CD4-positive, alpha-beta T cell (primary cell): ENCODE results near the gene INPP5A. TPM values are rescaled to one million over a fixed set of nuclear protein-coding genes. Genes with fewer than 3 reads are reported as not detected.

ENCODE experiments used
- ATAC-seq: fragments of 200-7000 bp; cut with Tn5 transposase; one replicate; pipeline ENCODE4 v1.10.0; 2022; ENCODE audit warnings: mild to moderate bottlenecking; ENCODE audit not compliant: poor library complexity
- CTCF ChIA-PET: fragments of 350-600 bp; sonication (Branson Sonifier 250); formaldehyde crosslinking; loops from one replicate; lab custom pipeline; 2021; ENCODE audit warnings: antibody characterized with exemption, inconsistent platforms; lab: Charles Lee
- POLR2A ChIA-PET: fragments of 350-600 bp; sonication (Branson Sonifier 250); formaldehyde crosslinking; loops from one replicate; lab custom pipeline; 2021; ENCODE audit warnings: antibody characterized with exemption, inconsistent platforms; lab: Charles Lee
- DNase-seq, 14 experiments: peaks; one replicate each; pipeline ENCODE4 v3.0.0-alpha.2; 2013 to 2020; ENCODE audit warnings: mixed read lengths in 2 of 14
- H3K27ac ChIP-seq, 2 donors: one replicate each; pipeline versions ENCODE4 v1.5.1 to v1.7.0; 2013; ENCODE audit warnings: low read length in 2 of 2, low read depth in 1 of 2, mild to moderate bottlenecking in 1 of 2
- H3K27me3 ChIP-seq, 2 experiments: 1 replicate in 1 of 2; 2 replicates in 1 of 2; pipeline versions ENCODE4 v1.6.1 to v1.7.0; 2013; ENCODE audit warnings: low read length in 2 of 2, control low read depth in 1 of 2, mild to moderate bottlenecking in 1 of 2, moderate library complexity in 1 of 2; ENCODE audit not compliant: insufficient read depth in 2 of 2, control insufficient read depth in 1 of 2
- H3K36me3 ChIP-seq: one replicate; pipeline ENCODE4 v1.6.1; 2013; ENCODE audit warnings: low read length, control low read depth; ENCODE audit not compliant: insufficient read depth
- H3K4me1 ChIP-seq: one replicate; pipeline ENCODE4 v1.6.1; 2013; ENCODE audit warnings: low read length, control low read depth; ENCODE audit not compliant: insufficient read depth
- H3K4me3 ChIP-seq: one replicate; pipeline ENCODE4 v1.5.1; 2013; ENCODE audit warnings: mild to moderate bottlenecking, low read length, moderate library complexity
- H3K9me3 ChIP-seq, 2 experiments: 1 replicate in 1 of 2; 2 replicates in 1 of 2; pipeline versions ENCODE4 v1.6.1 to v1.7.0; 2013; ENCODE audit warnings: low read length in 2 of 2, mild to moderate bottlenecking in 2 of 2, control low read depth in 1 of 2, moderate library complexity in 1 of 2; ENCODE audit not compliant: control insufficient read depth in 1 of 2, insufficient read depth in 1 of 2
- H3K27ac Mint-ChIP-seq: one replicate; pipeline ENCODE4 v1.8.0; 2020; ENCODE audit warnings: mixed read lengths
- H3K27me3 Mint-ChIP-seq: one replicate; pipeline ENCODE4 v1.8.0; 2021; ENCODE audit warnings: mixed read lengths
- H3K36me3 Mint-ChIP-seq: one replicate; pipeline ENCODE4 v1.8.0; 2021; ENCODE audit warnings: low read depth, mixed read lengths
- H3K4me1 Mint-ChIP-seq: one replicate; pipeline ENCODE4 v1.8.0; 2021; ENCODE audit warnings: low read depth, mixed read lengths
- H3K4me3 Mint-ChIP-seq: one replicate; pipeline ENCODE4 v1.8.0; 2020; ENCODE audit warnings: mild to moderate bottlenecking, mixed read lengths
- H3K9me3 Mint-ChIP-seq: one replicate; pipeline ENCODE4 v1.8.0; 2020; ENCODE audit warnings: mixed read lengths
- intact Hi-C, 2 experiments: fragments of 100-400 bp; cut with DNase I in 1 of 2; cut with micrococcal nuclease in 1 of 2; formaldehyde crosslinking; loops; one replicate each; pipeline versions ENCODE4 v1.15.1 to v1.9.0; 2023 to 2025; cut with DNase I, micrococcal nuclease
- total RNA-seq, 174 experiments: library from RNA in 2 of 174; stranded (reverse) in 2 of 174; gene quantifications; one replicate each; pipeline ENCODE4 v1.2.3 and lab custom pipeline; 2021 to 2026
- TF ChIP-seq, protein P1 (sequence below): fragments of 200-600 bp; IDR thresholded peaks from one replicate; pipeline ENCODE4 v1.8.0; 2022; ENCODE audit warnings: antibody characterized with exemption, mild to moderate bottlenecking

The INPP5A gene
- total RNA-seq, 2 experiments from 2014 or later, result 22.0 to 24.8 TPM

DNA sequence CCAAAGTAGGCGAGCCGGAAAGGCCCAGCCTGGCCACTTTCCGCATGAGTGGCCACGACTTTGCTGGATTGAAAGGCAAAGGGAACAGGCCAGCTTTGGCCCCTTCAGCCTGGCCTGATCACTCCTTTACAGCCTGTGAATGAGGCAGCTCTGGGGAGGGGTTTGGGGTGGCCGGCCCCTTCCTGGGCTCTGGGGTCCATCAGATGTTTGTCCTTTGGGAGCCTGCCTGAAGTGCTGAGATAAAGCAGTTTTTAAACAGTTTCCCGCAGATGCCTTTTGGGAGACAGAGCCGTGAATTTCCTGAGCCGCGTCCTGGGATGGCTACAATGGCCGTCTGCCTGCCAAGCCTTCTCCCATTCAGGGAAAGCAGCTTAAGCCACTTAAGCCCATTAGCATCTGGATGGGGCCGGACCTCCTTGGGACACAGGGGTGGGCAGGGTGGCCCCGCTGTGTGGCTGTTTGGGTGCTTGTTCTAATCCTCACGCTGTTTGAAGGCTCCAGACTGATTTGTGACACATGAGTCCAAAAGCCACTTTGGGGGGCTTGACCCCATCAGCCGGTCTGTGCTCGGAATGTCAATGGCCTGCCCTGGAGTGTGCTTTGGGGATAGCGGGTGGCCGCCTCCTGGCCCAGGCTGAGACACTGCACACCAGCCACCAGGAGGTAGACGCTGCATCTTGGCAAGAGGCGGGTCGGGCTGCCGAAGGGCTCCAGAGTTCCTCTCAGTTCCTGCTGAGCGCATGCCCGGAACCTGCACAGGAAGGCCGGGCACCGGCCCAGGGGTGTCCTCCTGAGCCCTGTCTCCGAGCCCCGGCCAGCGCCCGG lies 209.4 kb downstream of the INPP5A start:
- POLR2A ChIA-PET, result no interaction called here
- no peak for DNase-seq

GRCh38 chr10:132748135-132748534 lies 210.5 kb downstream of the INPP5A start:
- H3K4me1 ChIP-seq, result no peaks in the 10 kb centered on the region
- POLR2A ChIA-PET, result no interaction called here
- no peak overlapping the region for H3K4me3 ChIP-seq
- peaks cover 0 to 10% of the 10 kb centered on the region in 2 experiments for H3K9me3 ChIP-seq
- DNase-seq (no peak), ATAC-seq (no peak)
- peaks cover 18% of the 10 kb centered on the region for H3K36me3 Mint-ChIP-seq
- H3K36me3 ChIP-seq, result peaks cover 17% of the 10 kb centered on the region
- H3K27me3 Mint-ChIP-seq, result no peaks in the 10 kb centered on the region
- H3K4me1 Mint-ChIP-seq, result no peaks in the 10 kb centered on the region
- CTCF ChIA-PET, result no interaction called here
- no peak overlapping the region for H3K4me3 Mint-ChIP-seq
- H3K27ac ChIP-seq, result no peak overlapping the region
- H3K27ac Mint-ChIP-seq, result no peak overlapping the region
- TF ChIP-seq, protein P1, sequence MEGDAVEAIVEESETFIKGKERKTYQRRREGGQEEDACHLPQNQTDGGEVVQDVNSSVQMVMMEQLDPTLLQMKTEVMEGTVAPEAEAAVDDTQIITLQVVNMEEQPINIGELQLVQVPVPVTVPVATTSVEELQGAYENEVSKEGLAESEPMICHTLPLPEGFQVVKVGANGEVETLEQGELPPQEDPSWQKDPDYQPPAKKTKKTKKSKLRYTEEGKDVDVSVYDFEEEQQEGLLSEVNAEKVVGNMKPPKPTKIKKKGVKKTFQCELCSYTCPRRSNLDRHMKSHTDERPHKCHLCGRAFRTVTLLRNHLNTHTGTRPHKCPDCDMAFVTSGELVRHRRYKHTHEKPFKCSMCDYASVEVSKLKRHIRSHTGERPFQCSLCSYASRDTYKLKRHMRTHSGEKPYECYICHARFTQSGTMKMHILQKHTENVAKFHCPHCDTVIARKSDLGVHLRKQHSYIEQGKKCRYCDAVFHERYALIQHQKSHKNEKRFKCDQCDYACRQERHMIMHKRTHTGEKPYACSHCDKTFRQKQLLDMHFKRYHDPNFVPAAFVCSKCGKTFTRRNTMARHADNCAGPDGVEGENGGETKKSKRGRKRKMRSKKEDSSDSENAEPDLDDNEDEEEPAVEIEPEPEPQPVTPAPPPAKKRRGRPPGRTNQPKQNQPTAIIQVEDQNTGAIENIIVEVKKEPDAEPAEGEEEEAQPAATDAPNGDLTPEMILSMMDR, result no peak
- intact Hi-C loops, result no loop called here
- no peaks in the 10 kb centered on the region for H3K27me3 ChIP-seq
- no peaks in the 10 kb centered on the region for H3K9me3 Mint-ChIP-seq

More for the DNA sequence above, 209.4 kb downstream of the INPP5A start:
- H3K36me3 Mint-ChIP-seq, result peaks cover 16% of the 10 kb centered on the region
- no peaks in the 10 kb centered on the region for H3K9me3 Mint-ChIP-seq
- no peak overlapping the region for H3K4me3 ChIP-seq
- ATAC-seq, result no peak
- no peaks in the 10 kb centered on the region for H3K4me1 ChIP-seq
- H3K27me3 Mint-ChIP-seq, result no peaks in the 10 kb centered on the region
- H3K4me3 Mint-ChIP-seq, result no peak overlapping the region
- no peaks in the 10 kb centered on the region for H3K27me3 ChIP-seq
- peaks cover 0 to 10% of the 10 kb centered on the region in 2 experiments for H3K9me3 ChIP-seq
- intact Hi-C loops, result no loop called here
- H3K36me3 ChIP-seq, result peaks cover 14% of the 10 kb centered on the region
- TF ChIP-seq, protein P1, result no peak
- no peaks in the 10 kb centered on the region for H3K4me1 Mint-ChIP-seq
- no peak overlapping the region for H3K27ac ChIP-seq
- no peak overlapping the region for H3K27ac Mint-ChIP-seq
- CTCF ChIA-PET, result no interaction called here

DNA sequence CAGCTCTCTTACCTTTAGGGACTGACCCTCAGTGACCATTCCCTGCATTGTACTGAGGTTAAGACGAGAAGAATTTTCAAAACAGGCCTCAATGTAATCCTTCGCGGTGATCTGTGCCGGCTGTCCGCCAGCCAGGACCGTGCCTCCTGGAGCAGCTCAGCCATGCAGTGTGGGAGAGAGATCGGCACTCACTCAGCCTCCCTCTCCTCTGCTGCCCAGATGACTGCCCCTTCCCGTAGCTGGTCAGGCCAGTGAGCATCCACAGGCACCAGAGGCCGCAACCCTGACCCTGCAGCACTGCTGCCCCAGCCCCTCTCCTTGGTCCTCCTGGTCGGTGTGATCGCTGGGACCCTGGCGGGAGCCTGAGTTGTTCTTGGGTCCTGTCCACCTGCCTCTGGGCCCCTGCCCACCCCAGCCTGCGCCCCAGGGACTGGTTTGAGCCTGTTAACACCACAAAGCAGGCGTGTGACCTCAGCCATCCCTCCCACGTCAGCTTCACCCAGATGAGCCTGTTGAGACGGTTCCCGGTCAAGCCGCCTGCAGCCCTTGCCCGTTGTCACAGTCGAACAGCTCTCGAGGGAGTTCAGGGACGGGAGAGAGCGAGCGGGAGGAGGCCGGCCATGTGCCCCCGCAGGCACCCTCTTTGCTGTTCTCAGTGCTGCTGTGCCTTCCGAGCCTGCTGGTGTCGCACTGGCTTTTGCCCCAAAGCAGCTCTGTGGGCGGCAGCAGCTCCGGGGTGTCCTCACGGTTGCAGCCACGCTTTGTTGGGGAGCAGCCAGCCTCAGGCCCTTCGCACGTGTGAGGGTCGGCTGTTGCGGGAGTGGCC lies 211.2 kb downstream of the INPP5A start:
- ChIA-PET POLR2A (no interaction called here), CTCF (no interaction called here)
- H3K27ac ChIP-seq, result no peak overlapping the region
- TF ChIP-seq, protein P1, result no peak
- Mint-ChIP-seq H3K36me3 (peaks cover 25% of the 10 kb centered on the region), H3K4me1 (no peaks in the 10 kb centered on the region), H3K4me3 (no peak overlapping the region), H3K27me3 (no peaks in the 10 kb centered on the region), H3K9me3 (no peaks in the 10 kb centered on the region), H3K27ac (no peak overlapping the region)
- H3K4me1 ChIP-seq, result no peaks in the 10 kb centered on the region
- H3K9me3 ChIP-seq, result peaks cover 0 to 13% of the 10 kb centered on the region in 2 experiments
- H3K36me3 ChIP-seq, result peaks cover 19% of the 10 kb centered on the region
- no peaks in the 10 kb centered on the region for H3K27me3 ChIP-seq
- ATAC-seq, result no peak
- H3K4me3 ChIP-seq, result no peak overlapping the region
- intact Hi-C loops, result no loop called here
- no peak for DNase-seq
